ENCODE measurements around the gene PRRT3.

Gene PRRT3

DNA sequence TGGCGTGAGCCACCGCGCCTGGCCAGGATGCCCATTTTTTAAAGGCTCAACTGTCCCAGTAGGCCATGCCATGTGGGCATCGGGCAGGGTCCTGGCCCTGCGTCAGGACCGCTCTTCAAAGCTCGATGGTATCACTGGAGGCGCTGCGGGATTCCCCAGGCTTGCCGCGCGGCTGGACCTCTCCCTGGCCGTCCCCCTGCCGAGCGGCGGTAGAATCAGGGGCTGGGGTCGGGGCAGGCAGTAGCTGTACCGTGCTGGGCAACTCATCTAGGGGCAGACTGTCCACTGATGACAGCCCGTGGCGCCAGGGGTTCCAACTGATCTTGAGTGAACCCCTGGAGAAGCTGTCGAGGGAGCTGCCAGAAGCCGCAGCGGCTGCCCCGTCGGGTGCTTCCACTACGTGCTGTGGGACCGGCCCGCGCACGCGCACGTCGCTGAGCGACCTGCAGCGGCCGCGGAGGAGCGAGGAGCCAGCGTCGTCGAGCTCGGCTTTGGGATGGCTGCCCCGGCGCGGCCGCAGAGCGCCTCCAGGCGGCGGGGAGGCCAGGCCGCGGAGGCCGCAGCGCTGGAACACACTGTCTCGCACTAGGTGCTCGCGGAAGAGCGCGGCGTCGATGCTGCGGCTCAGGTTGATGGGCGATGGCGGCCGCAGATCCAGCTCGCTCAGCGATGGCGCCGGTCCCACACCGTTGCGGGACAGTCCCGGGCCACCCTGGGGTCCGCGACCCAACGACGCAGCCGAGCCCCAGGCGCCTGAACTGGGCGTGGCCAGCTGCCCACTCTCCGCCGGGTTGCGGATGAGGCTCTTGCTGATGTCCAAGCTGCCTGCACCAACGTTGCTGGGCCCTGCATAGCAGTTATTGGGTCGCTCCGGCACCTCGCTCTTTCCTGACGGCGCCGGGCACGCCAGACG, 5.8 kb downstream of the PRRT3 start:
- TF ChIP-seq CTCF (IDR thresholded peaks at IDR 0.05), result peak; percentile 61

DNA sequence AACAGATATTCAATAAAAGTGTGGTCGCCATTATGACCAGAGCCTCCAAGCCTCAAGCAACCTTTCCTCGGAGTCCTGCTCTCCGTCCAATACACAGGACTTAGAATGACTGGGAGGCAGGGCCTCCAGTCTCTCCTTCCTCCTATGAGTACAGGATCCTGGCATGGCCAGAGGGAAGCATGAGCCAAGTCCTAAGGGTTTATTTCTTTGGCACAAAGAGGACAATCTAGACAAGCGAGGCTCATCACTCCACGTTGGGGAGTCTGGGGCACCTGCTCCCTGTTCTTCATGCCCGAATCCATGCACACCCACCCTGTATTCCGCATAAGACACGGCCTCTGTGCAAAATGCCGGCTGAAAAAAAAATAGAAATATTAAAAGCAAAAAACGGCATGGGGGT, 6.8 kb downstream of the PRRT3 start:
- TF ChIP-seq CTCF (IDR thresholded peaks at IDR 0.05), result no peak

DNA sequence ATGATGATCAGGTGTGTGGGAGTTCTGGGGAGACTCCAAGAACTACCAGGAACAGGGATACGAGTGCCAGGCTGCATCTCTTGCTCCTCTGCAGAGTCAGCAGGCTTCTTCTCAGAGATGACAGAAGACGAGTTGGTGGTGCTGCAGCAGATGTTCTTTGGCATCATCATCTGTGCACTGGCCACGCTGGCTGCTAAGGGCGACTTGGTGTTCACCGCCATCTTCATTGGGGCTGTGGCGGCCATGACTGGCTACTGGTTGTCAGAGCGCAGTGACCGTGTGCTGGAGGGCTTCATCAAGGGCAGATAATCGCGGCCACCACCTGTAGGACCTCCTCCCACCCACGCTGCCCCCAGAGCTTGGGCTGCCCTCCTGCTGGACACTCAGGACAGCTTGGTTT, 7.9 kb downstream of the PRRT3 start:
- TF ChIP-seq CTCF (IDR thresholded peaks at IDR 0.05), result no peak

DNA sequence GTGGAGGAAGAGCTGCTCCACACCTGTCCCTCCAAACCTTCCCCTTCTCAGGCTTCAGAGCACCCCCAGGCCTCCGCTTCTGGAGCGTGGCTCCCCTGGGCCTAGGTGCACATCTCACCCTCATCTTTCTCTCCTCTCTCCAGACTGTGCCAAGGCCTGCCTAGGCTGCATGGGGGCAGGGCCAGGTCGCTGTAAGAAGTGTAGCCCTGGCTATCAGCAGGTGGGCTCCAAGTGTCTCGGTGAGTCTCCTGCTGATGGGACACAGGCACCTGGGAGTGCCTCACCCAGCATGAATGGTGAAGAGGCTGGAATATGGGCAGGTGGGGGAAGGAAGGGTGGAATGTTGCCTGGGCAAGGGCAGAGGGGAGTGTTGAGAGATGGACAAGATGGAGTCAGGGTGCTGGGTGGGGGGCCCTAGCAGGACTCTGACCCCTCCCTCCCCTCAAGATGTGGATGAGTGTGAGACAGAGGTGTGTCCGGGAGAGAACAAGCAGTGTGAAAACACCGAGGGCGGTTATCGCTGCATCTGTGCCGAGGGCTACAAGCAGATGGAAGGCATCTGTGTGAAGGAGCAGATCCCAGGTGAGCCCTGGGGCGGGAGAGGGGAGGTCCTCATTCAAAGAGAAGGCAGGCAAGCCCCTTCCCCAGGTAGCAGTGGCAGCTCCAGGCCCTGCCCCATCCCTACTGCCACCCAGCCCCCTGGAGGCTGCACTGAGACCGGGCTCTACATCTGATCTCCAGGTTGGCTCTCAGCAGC, 9.1 kb downstream of the PRRT3 start:
- no peak for TF ChIP-seq CTCF (IDR thresholded peaks at IDR 0.05)

DNA sequence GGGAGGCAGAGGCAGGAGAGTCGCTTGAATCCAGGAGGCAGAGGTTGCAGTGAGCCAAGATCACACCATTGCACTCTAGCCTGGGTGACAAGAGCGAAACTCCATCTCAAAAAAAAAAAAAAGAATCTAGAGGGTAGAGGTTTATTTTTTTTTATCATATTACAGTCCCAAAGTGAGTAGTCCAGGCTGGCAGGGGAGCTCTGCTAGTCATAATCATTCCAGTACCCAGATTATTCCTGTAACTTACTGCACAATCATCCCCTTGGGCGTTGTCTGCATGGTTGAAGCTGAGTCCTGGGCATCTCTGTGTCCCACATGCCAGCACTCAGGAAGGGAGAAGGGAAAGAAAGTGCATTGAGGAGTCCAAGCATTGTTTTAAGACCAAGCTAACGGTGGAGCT, 10.0 kb downstream of the PRRT3 start:
- no peak for TF ChIP-seq CTCF (IDR thresholded peaks at IDR 0.05)

DNA sequence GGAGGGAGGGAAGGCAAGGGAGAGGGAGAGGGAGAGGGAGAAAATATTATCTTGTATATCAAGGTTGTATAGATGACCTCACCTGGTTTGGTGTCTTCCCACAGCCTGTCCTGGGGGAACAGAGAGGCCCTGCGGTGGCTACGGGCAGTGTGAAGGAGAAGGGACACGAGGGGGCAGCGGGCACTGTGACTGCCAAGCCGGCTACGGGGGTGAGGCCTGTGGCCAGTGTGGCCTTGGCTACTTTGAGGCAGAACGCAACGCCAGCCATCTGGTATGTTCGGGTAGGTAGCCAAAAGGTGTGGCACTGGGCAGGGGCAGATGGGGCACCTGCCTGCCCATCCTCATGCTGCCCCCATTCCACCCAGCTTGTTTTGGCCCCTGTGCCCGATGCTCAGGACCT, 11.5 kb downstream of the PRRT3 start:
- TF ChIP-seq CTCF (IDR thresholded peaks at IDR 0.05), result no peak

- no peak for TF ChIP-seq CTCF (IDR thresholded peaks at IDR 0.05)
Measured at GRCh38 chr3:9938966-9939365, 13.2 kb downstream of the PRRT3 start.

Measured in LNCAP (cell line).